HG03432 (cell line): ENCODE results near the gene FAM177A1.
"Not testable (repeated sequence)": the region's sequence is repeated elsewhere in the genome, so short reads cannot be mapped to it uniquely, and the experiment has no call there.

ENCODE experiments used
- ATAC-seq: cut with Tn5 transposase; IDR thresholded peaks from one replicate; pipeline ENCODE4 v1.9.1; 2021; ENCODE audit warnings: mild to moderate bottlenecking, moderate library complexity; ENCODE audit not compliant: unreplicated experiment

The FAM177A1 gene

DNA sequence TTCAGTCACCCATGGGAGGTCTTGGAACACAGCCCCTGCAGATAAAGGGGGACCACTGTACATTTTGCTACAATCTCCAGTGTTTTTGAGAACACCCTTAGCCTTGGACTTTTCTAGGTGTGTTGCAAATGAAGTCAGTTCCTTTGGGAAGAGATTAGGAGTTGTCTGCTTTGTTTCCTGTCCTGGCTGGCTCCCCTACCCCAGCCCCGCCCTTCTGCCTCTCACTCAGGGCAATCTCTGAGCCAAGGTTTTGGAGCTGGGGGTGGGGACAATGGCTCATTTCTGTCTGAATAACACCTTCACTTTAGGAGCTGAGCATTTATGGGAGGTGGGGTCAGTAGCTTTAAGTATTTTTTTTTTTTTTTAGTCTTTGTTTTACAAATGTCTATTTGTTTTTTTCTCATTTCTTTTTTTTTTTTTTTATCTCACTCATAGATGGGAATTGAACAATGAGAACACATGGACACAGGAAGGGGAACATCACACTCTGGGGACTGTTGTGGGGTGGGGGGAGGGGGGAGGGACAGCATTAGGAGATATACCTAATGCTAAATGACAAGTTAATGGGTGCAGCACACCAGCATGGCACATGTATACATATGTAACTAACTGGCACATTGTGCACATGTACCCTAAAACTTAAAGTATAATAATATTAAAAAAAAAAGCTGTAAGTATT lies 15.2 kb downstream of the FAM177A1 start:
- not testable (repeated sequence) for ATAC-seq

DNA sequence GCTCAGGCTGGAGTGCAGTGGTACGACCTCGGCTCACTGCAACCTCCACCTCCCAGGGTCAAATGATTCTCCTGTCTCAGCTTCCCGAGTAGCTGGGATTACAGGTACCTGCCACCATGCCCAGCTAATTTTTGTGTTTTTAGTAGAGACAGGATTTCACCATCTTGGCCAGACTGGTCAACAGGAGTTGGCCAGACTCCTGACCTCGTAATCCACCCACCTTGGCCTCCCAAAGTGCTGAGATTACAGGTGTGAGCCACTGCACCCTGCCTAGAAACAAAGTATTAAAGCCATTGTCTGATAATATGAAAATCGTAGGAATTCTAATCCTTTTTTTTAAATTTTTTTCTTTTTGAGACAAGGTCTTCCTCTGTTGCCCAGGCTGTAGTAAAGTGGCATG lies 19.7 kb downstream of the FAM177A1 start:
- not testable (repeated sequence) for ATAC-seq

DNA sequence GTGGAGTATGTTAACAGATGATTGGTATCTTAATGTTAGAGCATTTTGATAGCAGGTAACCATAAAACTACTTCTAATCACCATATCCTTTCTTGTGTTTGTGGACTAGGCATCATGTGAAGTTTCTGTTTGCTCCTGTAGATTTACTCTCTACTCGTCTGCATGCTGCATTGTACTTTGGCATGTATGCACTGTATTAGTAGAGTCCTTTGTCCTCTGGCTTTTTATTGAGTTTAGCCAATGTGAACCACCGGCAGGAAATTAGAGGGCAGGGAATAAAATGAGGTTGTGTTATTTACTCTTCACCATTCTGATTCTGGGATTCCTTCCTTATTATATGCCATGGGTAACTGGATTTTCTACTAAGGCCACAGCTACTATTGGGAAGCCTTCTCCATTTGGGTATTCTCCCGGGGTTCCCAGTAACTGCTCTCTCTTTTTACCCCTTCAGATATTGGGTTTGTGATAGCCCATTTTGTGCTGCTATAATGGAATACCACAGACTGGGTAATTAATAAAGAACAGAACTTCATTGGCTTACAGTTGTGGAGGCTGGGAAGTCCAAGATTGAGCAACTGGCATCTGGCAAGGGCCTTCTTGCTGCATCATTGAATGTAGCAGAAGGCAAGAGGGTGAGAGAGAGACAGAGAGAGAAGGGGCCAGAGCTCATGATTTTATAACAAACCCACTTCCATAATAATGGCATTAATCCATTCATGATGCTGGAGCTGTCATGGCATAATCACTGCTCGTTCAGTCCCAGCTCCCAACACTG lies 22.4 kb downstream of the FAM177A1 start:
- no peak for ATAC-seq

DNA sequence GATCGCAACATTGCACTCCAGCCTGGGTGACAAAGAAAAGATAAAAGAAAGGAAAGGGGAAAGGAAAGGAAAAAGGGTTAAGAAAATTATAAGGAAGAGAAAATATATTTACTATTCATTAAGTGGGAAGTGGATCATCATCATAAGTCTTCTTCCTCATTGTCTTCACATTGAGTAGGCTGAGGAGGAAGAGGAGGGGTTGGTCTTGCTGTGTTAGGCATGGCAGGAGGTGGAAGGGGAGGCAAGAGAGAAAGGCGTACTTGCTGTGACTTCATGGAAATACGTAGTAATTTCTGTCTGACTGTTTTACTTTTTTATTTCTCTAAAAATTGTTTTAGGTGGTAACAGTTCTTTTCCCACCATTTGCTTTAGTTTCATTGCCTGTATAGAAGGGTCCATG lies 26.2 kb downstream of the FAM177A1 start:
- ATAC-seq, result no peak

DNA sequence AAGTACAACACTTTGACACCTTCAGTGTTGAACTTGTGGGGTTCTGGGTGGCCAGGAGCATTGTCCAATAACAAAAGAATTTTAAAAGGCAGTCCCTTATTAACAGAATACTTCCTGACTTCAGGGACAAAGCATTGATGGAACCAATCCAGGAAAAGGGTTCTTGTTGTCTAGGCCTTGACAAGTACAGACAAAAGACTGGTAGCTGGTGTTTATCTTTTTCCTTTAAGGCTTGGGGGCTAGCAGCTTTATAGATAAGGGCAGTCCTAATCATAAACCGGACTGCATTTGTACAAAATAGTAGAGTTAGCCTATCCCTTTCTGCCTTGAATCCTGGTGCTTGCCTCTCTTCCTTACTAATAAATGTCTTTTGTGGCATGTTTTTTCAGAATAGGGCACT lies 27.4 kb downstream of the FAM177A1 start:
- no peak for ATAC-seq

DNA sequence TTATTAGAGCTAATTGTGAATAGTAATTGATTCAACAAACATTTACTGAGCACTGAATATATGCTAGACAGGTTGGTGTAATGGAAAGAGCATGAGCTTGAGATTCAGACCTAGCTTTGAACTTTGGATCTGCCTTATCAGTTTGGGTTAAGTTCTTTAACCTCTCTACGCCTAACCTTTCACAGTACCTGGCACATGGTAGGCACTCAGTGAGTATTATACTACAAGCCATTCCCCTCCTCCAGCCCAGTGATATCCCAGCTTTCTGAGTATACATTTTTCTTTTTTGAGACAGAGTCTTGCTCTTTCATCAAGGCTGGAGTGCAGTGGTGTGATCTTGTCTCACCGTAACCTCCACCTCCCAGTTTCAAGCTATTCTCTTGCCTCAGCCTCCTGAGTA lies 32.0 kb downstream of the FAM177A1 start:
- no peak for ATAC-seq

DNA sequence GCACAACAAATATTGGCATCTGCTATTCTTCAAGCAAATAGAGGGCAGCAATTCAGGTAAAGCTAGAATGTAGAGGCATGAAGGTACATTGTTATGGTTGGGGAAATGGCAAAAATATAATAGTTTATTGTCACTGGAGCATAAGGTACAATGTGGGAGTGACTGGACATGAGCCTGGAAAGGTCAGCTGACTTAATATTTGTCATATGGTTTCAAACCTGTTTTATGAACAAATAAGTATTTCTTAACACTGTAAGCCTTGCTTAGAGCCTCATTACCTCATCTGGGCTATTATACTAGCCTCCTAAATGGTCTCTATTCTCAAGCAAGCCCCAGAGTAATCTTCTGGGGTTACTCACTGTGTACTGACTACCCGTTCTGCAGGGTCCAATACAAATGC lies 33.7 kb downstream of the FAM177A1 start:
- ATAC-seq, result no peak

DNA sequence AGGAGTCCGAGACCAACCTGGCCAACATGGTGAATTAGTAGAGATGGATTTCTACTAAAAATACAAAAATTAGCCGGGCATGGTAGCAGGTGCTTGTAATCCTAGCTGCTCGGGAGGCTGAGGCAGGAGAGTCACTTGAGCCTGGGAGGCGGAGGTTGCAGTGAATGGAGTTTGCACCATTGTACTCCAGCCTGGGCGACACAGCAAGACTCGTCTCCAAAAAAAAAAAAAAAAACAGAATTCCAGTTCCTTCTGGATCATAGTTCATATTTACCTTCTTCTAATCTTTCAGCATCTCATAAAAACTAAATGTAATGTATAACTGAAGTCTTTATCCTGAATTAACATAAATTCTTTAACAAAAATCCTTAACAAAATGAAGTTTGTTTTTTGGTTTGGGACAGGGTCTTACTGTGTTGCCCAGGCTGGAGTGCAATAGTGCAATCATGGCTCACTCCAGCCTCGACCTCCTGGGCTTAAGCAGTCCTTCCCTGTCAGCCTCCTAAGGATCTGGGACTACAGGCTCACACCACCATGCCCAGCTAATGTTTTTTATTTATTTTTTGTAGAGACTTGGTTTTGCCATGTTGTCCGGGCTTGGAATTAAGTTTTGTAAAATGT lies 37.6 kb downstream of the FAM177A1 start:
- ATAC-seq, result no peak

DNA sequence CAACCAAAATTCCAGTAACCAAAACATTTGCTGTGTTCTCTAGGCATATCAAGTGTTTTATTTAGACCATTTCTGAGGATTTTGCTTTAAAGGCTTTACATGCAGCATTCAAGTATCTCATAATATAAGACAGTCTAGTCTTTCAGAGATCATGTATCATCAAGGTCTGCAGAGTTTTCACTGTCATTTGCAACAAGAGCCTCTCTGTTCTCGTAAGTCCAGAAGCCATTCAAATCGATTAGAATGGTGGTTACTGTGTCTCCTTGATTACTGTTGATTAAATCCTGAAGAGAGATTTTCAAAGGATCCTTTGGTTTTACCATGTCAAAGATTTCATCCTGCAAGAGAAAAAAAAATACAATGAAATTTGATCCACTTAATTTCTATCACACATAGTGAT lies 39.4 kb downstream of the FAM177A1 start:
- ATAC-seq, result no peak

DNA sequence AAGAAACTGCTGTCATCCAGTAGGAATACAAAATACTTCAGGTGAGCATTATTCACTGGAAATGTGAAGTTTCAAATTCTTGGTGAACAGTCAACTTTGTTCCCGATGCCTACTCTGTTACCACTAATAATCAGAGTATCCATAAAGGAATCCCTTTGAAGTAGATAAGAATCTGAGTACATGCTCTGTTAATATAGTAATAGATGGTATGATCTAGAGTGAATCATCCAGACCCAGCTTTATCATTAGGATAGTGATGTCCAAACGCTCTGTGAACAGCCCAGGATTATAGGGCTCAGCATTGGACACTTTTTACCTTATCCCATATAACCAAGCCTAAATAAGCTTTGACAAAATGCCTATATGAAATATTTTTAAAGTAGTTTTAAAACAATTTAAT lies 42.4 kb downstream of the FAM177A1 start:
- no peak for ATAC-seq

DNA sequence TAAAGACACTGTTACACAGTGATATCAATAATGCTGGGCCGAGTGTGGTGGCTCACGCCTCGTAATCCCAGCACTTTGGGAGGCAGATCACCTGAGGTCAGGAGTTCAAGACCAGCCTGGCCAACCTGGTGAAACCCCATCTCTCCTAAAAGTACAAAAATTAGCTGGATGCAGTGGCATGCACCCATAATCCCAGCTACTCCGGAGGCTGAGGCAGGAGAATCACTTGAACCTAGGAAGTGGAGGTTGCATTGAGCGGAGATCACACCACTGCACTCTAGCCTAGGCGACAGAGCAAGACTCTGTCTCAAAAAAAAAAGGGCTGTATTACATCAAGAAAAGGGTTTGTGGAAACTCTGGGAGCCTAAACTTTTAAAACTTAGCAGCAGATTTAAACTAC lies 48.6 kb downstream of the FAM177A1 start:
- ATAC-seq, result not testable (repeated sequence)

DNA sequence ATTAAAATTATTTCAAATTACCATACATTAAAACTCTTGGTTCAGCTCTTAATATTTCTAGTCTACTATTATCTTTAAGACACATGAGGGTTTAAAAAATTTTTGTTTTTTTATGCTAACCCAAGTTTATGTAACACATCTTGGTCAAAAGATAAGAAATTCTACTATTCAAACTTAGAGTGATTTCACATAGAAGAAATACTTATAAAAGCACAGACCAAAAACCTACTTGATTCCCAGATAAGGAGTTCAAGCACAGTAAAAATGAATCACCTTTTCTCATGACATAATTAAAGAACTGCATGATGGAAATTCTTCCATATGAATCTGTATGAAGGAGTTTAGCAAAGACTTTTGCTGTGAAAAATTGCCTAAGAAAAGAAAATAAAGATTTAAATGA lies 61.8 kb downstream of the FAM177A1 start:
- no peak for ATAC-seq

DNA sequence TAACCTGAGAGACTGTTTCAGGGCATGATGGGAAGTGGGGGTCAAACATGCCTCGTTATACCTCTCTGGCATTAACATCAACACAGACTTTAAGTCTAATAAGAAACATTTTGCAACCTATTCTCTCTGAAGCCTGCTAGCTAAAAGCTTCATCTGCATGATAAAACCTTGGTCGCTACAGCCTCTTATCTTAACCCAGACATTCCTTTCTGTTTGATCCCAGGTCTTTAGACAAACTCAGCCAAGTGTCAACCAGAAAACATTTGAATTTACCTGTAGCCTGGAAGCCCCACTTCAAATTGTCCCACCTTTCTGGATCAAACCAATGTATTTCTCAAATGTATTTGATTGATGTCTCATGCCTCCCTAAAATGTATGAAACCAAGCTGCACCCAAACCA lies 66.6 kb downstream of the FAM177A1 start:
- ATAC-seq, result no peak

DNA sequence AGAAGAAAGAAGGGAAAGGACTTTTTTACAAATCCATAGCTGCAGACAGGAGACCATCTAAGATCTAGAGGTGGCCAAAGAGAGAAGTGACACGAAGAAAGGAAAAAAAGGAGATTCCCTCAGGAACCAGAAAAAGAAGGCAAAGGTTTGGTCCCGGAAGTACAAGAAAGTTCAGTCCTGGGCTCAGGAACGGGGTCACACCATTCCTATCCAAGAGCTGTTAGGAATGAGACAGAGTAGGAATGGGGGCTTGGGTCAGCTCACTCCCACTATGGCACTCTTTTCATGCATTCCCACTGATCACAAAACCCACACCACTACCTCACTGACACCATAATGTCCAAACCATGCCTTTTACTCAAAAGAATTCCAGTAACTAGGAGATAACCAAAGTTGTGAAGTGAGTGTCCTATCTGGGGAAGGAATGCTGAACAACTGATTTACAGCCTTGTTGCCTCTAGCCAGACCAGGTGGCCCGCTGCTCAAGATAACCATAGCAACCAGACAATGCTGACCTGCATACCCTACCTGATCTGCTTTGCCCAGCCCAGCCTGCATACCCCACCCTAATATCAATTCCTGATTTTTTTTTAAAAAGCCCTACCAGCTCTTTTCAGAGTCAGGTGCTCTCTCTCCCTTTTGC lies 67.4 kb downstream of the FAM177A1 start:
- no peak for ATAC-seq

DNA sequence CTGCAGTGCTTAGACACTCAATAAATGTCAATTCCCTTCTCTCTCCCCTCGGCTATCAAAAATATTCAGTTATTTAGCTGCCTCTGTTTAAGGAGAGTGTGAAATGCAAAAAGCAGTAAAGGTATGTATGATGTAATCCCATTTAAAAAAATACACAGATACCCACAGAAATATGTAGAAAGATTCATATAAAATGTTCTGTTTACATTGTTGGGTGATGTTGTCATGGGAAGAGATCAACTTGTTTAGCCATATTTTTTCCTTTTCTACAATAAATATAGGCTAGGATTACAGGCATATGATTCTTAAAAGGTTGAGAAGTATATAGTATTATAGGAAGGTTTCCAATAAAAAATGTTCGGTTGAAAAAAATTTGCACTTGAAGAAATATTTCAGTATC lies 68.0 kb downstream of the FAM177A1 start:
- no peak for ATAC-seq

DNA sequence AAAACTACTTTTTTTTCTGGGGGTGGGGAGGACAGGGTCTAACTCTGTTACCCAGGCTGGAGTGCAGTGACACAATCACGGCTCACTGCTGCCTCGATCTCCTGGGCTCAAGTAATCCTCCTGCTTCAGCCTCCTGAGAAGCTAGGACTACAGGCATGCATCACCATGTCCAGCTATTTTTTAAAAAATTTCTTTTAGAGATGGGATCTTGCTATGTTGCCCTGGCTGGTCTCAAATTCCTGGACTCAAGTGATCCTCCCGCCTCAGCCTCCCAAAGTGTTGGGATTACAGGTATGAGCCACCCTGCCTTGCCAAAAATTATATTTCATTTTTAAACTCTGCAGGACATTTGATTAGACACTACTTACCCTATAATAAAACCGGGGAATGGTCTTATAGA lies 70.2 kb downstream of the FAM177A1 start:
- no peak for ATAC-seq

DNA sequence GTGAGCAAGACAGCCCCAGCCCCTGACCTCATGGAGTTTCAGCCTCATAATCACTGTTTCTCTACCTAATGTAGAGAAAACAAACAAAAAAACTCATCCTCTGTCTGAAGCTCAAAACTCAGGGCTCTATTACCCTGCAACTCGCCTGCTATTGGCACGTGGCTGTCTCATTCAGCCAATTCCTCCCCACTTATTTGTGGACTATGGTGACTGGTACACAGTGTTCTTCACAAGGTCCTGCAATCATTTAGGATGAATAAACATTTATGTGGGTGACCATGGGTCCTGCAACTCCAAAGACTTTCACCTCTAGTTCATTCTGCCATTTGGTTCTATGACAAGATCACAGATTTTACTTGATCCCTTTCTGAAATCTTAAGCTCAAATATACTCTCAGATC lies 71.0 kb downstream of the FAM177A1 start:
- ATAC-seq, result no peak

DNA sequence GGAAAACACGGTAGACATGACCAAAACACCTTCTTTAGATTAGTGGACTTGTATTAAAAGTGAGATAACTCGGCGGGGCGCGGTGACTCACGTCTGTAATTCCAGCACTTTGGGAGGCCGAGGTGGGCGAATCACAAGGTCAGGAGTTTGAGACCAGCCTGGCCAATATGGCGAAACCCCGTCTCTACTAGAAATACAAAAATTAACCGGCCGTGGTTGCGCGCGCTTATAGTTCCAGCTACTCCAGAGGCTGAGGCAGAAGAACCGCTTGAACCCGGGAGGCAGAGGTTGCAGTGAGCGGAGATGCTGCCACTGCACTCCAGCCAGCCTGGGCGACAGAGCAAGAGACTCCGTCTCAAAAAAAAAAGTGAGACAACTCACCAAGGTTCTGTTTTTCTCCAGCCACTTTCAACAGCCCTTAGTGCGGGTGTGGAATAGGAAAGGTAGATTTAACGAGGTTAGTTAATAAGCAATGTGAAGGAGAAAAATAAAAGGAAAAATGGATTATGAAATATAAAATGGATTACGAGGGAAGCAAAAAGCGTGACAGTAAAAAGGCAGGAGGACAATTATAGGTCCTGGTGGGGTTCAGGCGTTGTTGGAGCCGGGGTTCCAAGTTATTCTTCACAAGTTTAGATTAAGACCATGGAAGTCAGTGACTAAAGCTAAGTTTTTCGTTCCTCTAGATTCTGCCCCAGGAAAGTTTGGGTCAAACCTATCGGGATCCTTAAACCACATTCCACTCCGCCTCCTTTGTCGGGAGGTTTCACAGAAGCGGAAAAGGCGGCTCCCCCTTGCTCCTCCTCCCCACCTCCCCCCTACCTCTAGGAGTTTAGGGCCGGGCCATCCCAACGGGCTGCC lies 75.2 kb downstream of the FAM177A1 start:
- ATAC-seq, result peak; percentile 4

DNA sequence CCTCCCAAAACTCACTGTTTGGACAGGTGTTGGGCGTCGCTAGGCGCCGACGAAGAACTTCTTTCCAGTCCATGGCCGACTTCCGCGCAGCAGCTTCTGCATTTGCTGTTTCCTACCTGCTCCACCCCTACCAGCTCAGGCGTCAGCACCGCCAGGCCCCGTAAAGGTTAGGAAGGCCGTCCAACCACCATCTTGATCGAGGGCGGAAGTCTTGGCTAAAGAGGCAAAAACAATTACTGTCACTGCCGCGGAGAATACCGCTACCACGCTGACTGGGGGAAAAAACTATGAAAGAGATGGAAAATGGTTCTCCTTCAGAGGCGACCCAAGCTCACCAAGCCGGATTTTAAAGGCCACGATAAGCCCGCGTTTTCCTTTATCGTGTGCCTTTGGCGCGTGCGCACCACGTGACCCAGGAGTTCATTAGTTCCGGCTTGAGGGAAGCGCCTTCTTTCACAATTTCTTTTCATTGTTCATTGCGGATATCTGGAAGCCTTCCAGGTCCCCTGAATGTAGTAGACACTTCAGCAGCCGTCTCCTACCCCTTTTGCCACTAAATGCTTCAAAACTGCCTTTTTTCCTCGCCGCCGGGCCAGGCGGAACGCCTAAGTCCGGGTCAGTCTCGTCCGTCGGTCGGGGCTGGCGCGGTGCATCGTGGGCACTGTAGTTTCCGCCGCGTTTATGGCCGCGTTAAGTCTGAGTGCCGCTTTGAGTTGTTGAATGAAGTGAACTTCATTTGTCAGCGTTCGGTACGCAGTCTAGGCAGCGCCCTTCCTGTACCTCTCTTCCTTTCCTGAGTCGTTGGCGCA lies 76.0 kb downstream of the FAM177A1 start, which contains the start of the genes PPP2R3C and PRORP:
Gene PPP2R3C, minus strand, starts transcription at position 104 of the 809 bp plus-strand sequence. Its CDS starts 31 bp downstream, at position 73.
Gene PRORP, plus strand, starts transcription at position 666 of the 809 bp plus-strand sequence. CDS start 694 bp downstream, outside the sequence.
- peak; percentile 85 for ATAC-seq
